Parathyroid adenoma (tissue), 2 donors: ENCODE data around the gene CPM.

Experiments used
- H2AFZ ChIP-seq: fragments of 300-600 bp; sonication (generic); one replicate; pipeline ENCODE4 v1.7.0; 2017; ENCODE audit warnings: antibody characterized with exemption, mild to moderate bottlenecking
- H3K27ac ChIP-seq: fragments of 300-600 bp; sonication (generic); one replicate; pipeline ENCODE4 v1.7.0; 2017
- H3K27me3 ChIP-seq: fragments of 300-600 bp; sonication (generic); one replicate; pipeline ENCODE4 v1.7.0; 2017; ENCODE audit warnings: low read length; ENCODE audit not compliant: control insufficient read depth, insufficient read depth
- H3K36me3 ChIP-seq: fragments of 300-600 bp; sonication (generic); one replicate; pipeline ENCODE4 v1.7.0; 2017; ENCODE audit warnings: low read length; ENCODE audit not compliant: control insufficient read depth, insufficient read depth
- H3K4me1 ChIP-seq: fragments of 300-600 bp; sonication (generic); one replicate; pipeline ENCODE4 v1.7.0; 2017; ENCODE audit warnings: control low read depth
- H3K4me2 ChIP-seq: fragments of 300-600 bp; sonication (generic); one replicate; pipeline ENCODE4 v1.7.0; 2017; ENCODE audit warnings: low read length
- H3K4me3 ChIP-seq: fragments of 300-600 bp; sonication (generic); one replicate; pipeline ENCODE4 v1.7.0; 2017; ENCODE audit warnings: low read depth, low read length
- H3K79me2 ChIP-seq: fragments of 300-600 bp; sonication (generic); one replicate; pipeline ENCODE4 v1.7.0; 2017; ENCODE audit warnings: control low read depth
- H3K9ac ChIP-seq: fragments of 300-600 bp; sonication (generic); one replicate; pipeline ENCODE4 v1.7.0; 2017; ENCODE audit warnings: mild to moderate bottlenecking
- H3K9me3 ChIP-seq: fragments of 300-600 bp; sonication (generic); one replicate; pipeline ENCODE4 v1.7.0; 2017; ENCODE audit warnings: low read length; ENCODE audit not compliant: control insufficient read depth
- CTCF ChIP-seq: fragments of 300-600 bp; sonication (generic); IDR thresholded peaks from one replicate; pipeline ENCODE4 v1.7.0; 2017; ENCODE audit warnings: antibody characterized with exemption, mild to moderate bottlenecking
- donor health status: primary hyperparathyroidism.

The CPM gene

GRCh38 chr12:68831272-68831671 lies 101.7 kb downstream of the CPM start:
- H3K79me2 ChIP-seq: no peaks in the 10 kb centered on the region
- H3K4me1 ChIP-seq: peaks cover 2% of the 10 kb centered on the region
- no peak overlapping the region for H2AFZ ChIP-seq
- no peaks in the 10 kb centered on the region for H3K27me3 ChIP-seq
- TF ChIP-seq CTCF: no peak
- no peak overlapping the region for H3K4me2 ChIP-seq
- no peaks in the 10 kb centered on the region for H3K9me3 ChIP-seq
- H3K36me3 ChIP-seq: no peaks in the 10 kb centered on the region
- H3K9ac ChIP-seq: no peak overlapping the region
- H3K27ac ChIP-seq: no peak overlapping the region
- no peak overlapping the region for H3K4me3 ChIP-seq

GRCh38 chr12:68828672-68829068 lies 104.3 kb downstream of the CPM start:
- Histone ChIP-seq H3K79me2 (no peaks in the 10 kb centered on the region), H3K27me3 (no peaks in the 10 kb centered on the region), H3K36me3 (no peaks in the 10 kb centered on the region), H3K9me3 (no peaks in the 10 kb centered on the region), H3K9ac (no peak overlapping the region), H3K4me2 (no peak overlapping the region), H2AFZ (no peak overlapping the region), H3K4me1 (peaks cover 2% of the 10 kb centered on the region), H3K4me3 (no peak overlapping the region), H3K27ac (no peak overlapping the region)
- no peak for TF ChIP-seq CTCF

GRCh38 chr12:68827895-68828671 lies 104.9 kb downstream of the CPM start:
- Histone ChIP-seq H3K4me2 (no peak overlapping the region), H3K36me3 (no peaks in the 10 kb centered on the region), H3K27me3 (no peaks in the 10 kb centered on the region), H3K4me1 (peaks cover 2% of the 10 kb centered on the region), H2AFZ (no peak overlapping the region), H3K9me3 (no peaks in the 10 kb centered on the region), H3K4me3 (no peak overlapping the region), H3K9ac (no peak overlapping the region), H3K27ac (no peak overlapping the region), H3K79me2 (no peaks in the 10 kb centered on the region)
- TF ChIP-seq CTCF: no peak

DNA sequence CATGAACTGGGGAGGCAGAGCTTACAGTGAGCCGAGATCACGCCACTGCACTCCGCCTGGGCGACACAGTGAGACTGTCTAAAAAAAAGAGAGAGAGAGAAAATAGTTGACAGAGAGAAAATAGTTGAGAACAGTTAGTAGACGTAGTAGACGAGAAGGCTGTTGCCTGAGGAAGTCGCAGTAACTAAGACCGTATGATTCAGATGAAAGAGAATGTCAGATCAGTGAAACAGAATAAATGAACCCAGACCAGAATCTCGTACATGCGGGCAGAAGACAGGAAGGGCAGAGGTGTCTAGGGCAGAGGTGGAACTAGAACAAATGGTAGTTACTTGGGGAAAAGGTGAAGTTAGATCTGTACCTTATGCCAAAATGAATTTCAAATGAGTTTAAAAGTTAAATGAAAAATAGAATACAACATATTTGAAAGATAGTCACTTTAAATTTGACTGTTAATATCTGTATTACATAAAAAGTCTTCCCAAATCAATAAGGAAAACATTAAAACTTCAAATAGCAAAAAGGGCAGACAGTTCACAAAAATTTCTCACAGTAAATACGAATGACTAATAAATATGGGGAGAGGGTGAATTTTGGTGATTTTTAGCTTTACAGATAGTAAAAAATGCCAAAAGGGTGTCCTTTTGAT lies 107.3 kb downstream of the CPM start:
- no peak overlapping the region for H2AFZ ChIP-seq
- H3K9ac ChIP-seq: no peak overlapping the region
- no peaks in the 10 kb centered on the region for H3K9me3 ChIP-seq
- TF ChIP-seq CTCF: no peak
- H3K4me2 ChIP-seq: no peak overlapping the region
- H3K27ac ChIP-seq: no peak overlapping the region
- H3K79me2 ChIP-seq: no peaks in the 10 kb centered on the region
- no peak overlapping the region for H3K4me3 ChIP-seq
- H3K4me1 ChIP-seq: peaks cover 2% of the 10 kb centered on the region
- no peaks in the 10 kb centered on the region for H3K27me3 ChIP-seq
- H3K36me3 ChIP-seq: no peaks in the 10 kb centered on the region
